ENCODE data around the gene ABCA7. TPM values are rescaled to one million over a fixed set of nuclear protein-coding genes. Genes with fewer than 3 reads are reported as not detected.

ABCA7 gene
- total RNA-seq, 4 donors from 2014 or later: 3.9 to 9.5 (median 6.9) TPM

- peaks cover 1 to 55% (median 28%) of the 10 kb centered on the region in 4 donors for H3K27me3 ChIP-seq
- H3K36me3 ChIP-seq: peaks cover 5 to 11% (median 9%) of the 10 kb centered on the region in 4 donors
- TF ChIP-seq CTCF (IDR thresholded peaks at IDR 0.05) (no peak), POLR2A (IDR thresholded peaks at IDR 0.05; ENCODE audit: low read depth) (no peak), POLR2AphosphoS5 (IDR thresholded peaks at IDR 0.05) (no peak), EP300 (IDR thresholded peaks at IDR 0.05) (no peak)
- intact Hi-C loops (cut with DNase I): no loop called here
- H3K4me3 ChIP-seq: no peak overlapping the region
- WGBS: 69% methylated on average over 23 of the region's 32 CpGs
- no peaks in the 10 kb centered on the region for H3K9me3 ChIP-seq
- no peak overlapping the region for H3K27ac ChIP-seq (replicated peaks in 1 of 4)
- peaks cover 5 to 21% (median 20%) of the 10 kb centered on the region in 4 donors for H3K4me1 ChIP-seq
- no peak for DNase-seq (ENCODE audit: extremely low spot score)
Measured at GRCh38 chr19:1004204-1004802, 35.6 kb upstream of the ABCA7 start.

GRCh38 chr19:1004803-1005664, 34.9 kb upstream of the ABCA7 start:
- no peak overlapping the region for H3K27ac ChIP-seq (replicated peaks in 1 of 4)
- intact Hi-C loops (cut with DNase I): no loop called here
- no peak for DNase-seq (ENCODE audit: extremely low spot score)
- WGBS: 88% methylated on average over 41 of the region's 70 CpGs
- H3K36me3 ChIP-seq: peaks cover 10 to 18% (median 17%) of the 10 kb centered on the region in 4 donors
- TF ChIP-seq POLR2A (IDR thresholded peaks at IDR 0.05; ENCODE audit: low read depth) (no peak), CTCF (IDR thresholded peaks at IDR 0.05) (no peak)
- H3K27me3 ChIP-seq: peaks cover 0 to 47% (median 20%) of the 10 kb centered on the region in 4 donors
- H3K9me3 ChIP-seq: no peaks in the 10 kb centered on the region
- H3K4me1 ChIP-seq: peaks cover 5 to 19% (median 19%) of the 10 kb centered on the region in 4 donors
- H3K4me3 ChIP-seq: no peak overlapping the region

- H3K4me3 ChIP-seq: no peak overlapping the region
- H3K4me1 ChIP-seq: peaks cover 0 to 2% (median under 1%) of the 10 kb centered on the region in 4 donors
- 71% methylated on average over 25 of the region's 27 CpGs for WGBS
- peaks cover 28 to 36% (median 35%) of the 10 kb centered on the region in 4 donors for H3K36me3 ChIP-seq
- no peaks in the 10 kb centered on the region for H3K9me3 ChIP-seq
- DNase-seq (ENCODE audit: extremely low spot score): no peak
- TF ChIP-seq CTCF (IDR thresholded peaks at IDR 0.05) (no peak), POLR2A (IDR thresholded peaks at IDR 0.05; ENCODE audit: low read depth) (no peak), POLR2AphosphoS5 (IDR thresholded peaks at IDR 0.05) (no peak), EP300 (IDR thresholded peaks at IDR 0.05) (no peak)
- H3K27ac ChIP-seq (replicated peaks in 1 of 4): no peak overlapping the region
- intact Hi-C loops (cut with DNase I): no loop called here
- H3K27me3 ChIP-seq: peaks cover 0 to 29% (median 6%) of the 10 kb centered on the region in 4 donors
Measured at GRCh38 chr19:1006711-1007398, 33.1 kb upstream of the ABCA7 start.

DNA sequence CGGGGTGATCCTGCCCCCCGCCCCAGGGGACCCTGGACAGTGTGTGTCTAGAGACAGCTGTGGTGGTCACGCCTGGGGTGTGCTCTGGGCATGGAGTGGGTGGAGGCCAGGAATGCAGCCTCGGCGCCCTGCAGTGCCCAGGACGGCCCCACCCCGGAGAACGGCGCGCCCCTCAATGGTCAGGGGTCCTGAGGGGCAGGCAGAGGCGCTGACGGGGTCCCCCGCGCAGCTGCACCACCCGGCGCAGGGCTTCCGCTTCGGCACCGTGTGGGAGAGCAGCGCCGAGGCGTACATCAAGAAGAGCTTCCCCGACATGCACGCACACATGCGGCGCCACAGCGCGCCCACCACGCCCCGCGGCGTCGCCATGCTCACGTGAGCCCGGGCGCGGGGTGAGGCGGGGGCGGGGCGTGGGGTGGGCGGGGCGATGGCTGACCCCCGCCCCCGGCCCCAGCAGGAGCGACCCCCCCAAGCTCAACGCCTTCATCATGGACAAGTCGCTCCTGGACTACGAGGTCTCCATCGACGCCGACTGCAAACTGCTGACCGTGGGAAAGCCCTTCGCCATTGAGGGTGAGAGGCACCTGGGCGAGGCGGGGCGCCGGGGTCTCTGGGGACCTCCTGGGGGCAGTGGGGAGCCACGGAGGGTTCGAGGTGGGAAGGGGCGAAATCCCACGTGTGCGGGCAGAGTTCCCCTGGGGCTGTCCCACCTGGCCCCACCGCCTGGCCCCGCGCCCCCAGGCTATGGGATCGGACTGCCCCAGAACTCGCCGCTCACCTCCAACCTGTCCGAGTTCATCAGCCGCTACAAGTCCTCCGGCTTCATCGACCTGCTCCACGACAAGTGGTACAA, 32.3 kb upstream of the ABCA7 start:
- WGBS: 92% methylated on average over 34 of the region's 73 CpGs
- Histone ChIP-seq H3K9me3 (no peaks in the 10 kb centered on the region), H3K27me3 (peaks cover 0 to 21% (median 4%) of the 10 kb centered on the region in 4 donors), H3K36me3 (peaks cover 36 to 44% (median 43%) of the 10 kb centered on the region in 4 donors), H3K4me1 (no peaks in the 10 kb centered on the region), H3K4me3 (no peak overlapping the region), H3K27ac (replicated peaks in 1 of 4) (no peak overlapping the region)
- DNase-seq (ENCODE audit: extremely low spot score): no peak
- intact Hi-C loops (cut with DNase I): no loop called here
- TF ChIP-seq CTCF (IDR thresholded peaks at IDR 0.05) (no peak), EP300 (IDR thresholded peaks at IDR 0.05) (no peak), POLR2A (IDR thresholded peaks at IDR 0.05; ENCODE audit: low read depth) (no peak), POLR2AphosphoS5 (IDR thresholded peaks at IDR 0.05) (no peak)

Measured in esophagus muscularis mucosa (tissue), 4 donors.